D721Med (cell line): Measurements from ENCODE around the gene ANKHD1.
"Not testable (repeated sequence)": the region's sequence is repeated elsewhere in the genome, so short reads cannot be mapped to it uniquely, and the experiment has no call there.

ENCODE experiments used
- DNase-seq: peaks from one replicate; pipeline ENCODE4 v3.0.0; 2011; ENCODE audit warnings: low spot score; ENCODE audit not compliant: insufficient read length
- FAIRE-seq: peaks from 2 replicates; lab custom pipeline; 2011; peaks lifted over from hg19 to GRCh38; lab: Jason Lieb, UNC
- TF ChIP-seq, protein P1 (sequence below): IDR thresholded peaks from 2 replicates; pipeline ENCODE4 v1.5.1; 2012; ENCODE audit warnings: mild to moderate bottlenecking, control low read depth; ENCODE audit not compliant: insufficient read depth; ENCODE audit errors: missing control alignments

The ANKHD1 gene

GRCh38 chr5:140468188-140468587, 66.6 kb downstream of the ANKHD1 start:
- FAIRE-seq (no peak), DNase-seq (no peak)
- TF ChIP-seq, protein P1, sequence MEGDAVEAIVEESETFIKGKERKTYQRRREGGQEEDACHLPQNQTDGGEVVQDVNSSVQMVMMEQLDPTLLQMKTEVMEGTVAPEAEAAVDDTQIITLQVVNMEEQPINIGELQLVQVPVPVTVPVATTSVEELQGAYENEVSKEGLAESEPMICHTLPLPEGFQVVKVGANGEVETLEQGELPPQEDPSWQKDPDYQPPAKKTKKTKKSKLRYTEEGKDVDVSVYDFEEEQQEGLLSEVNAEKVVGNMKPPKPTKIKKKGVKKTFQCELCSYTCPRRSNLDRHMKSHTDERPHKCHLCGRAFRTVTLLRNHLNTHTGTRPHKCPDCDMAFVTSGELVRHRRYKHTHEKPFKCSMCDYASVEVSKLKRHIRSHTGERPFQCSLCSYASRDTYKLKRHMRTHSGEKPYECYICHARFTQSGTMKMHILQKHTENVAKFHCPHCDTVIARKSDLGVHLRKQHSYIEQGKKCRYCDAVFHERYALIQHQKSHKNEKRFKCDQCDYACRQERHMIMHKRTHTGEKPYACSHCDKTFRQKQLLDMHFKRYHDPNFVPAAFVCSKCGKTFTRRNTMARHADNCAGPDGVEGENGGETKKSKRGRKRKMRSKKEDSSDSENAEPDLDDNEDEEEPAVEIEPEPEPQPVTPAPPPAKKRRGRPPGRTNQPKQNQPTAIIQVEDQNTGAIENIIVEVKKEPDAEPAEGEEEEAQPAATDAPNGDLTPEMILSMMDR: no peak

GRCh38 chr5:140469259-140469658, 67.6 kb downstream of the ANKHD1 start:
- TF ChIP-seq, protein P1: no peak
- DNase-seq (no peak), FAIRE-seq (no peak)

DNA sequence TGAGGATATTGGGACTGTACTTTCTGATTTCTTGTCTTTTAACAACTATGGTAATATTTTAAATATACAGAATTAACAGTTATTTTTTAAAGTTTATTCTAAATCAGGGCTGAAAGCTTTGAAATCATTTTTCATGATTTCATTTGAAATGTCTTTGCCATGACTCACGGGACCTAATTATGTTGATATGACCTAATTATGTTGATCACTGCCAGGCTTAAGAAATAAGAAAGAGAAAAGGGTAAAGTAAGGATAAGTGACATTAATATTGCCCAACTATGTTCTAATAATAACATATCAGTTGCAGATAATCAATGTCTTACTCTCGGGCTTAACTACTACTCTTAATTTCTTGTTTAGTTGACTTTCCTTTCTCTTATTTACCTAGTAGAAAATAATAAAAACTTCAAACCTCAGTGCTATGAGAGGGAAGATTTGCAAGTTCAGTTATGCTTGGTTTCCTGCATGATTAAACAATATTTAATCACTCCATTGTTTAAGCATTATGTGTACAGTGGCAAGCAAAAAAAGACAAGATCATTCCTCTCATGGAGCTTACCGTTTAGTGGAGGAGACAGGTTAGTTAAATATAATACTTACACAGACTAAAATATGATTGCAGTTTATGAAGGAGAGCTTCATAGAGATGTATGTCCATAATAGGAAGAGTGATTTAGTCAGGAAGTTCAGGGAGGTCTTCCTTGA, 78.8 kb downstream of the ANKHD1 start:
- FAIRE-seq (no peak), DNase-seq (no peak)
- TF ChIP-seq, protein P1: no peak

DNA sequence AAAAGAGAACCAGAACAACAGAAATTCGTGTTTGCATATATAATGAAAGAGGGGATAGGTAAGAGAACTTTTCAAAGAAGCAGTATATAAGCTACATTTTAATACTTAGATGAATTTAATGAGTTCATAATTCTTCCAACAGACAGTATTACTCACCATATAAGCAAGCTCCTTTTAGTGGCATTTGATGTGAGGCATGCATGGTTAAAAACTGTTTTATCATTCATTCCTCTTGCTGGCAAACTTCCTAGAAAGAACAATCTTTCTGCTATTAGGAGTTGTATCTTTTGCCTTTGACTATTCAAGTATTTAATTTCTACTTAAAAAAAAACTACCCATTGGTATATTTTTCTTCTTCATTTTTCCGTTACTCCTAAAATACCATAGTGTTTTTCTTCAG, 80.1 kb downstream of the ANKHD1 start:
- DNase-seq (no peak), FAIRE-seq (no peak)
- TF ChIP-seq, protein P1: no peak

- no peak for DNase-seq
- no peak for FAIRE-seq
- TF ChIP-seq, protein P1: no peak
These were observed 81.4 kb downstream of the ANKHD1 start for GRCh38 chr5:140483055-140483454.

GRCh38 chr5:140488141-140488540, 86.5 kb downstream of the ANKHD1 start:
- not testable (repeated sequence) for DNase-seq, FAIRE-seq

- DNase-seq (no peak), FAIRE-seq (no peak)
- TF ChIP-seq, protein P1: no peak
These were observed 87.3 kb downstream of the ANKHD1 start for GRCh38 chr5:140488914-140489313.

- no peak for DNase-seq
- TF ChIP-seq, protein P1: no peak
- FAIRE-seq: no peak
These were observed 96.3 kb downstream of the ANKHD1 start for GRCh38 chr5:140497897-140498296.
